HG03439 (cell line): ENCODE measurements around the gene GNLY.

Experiments used
- ATAC-seq: cut with Tn5 transposase; IDR thresholded peaks from one replicate; pipeline ENCODE4 v1.9.1; 2021; ENCODE audit warnings: mild to moderate bottlenecking, moderate library complexity; ENCODE audit not compliant: unreplicated experiment

GNLY gene

DNA sequence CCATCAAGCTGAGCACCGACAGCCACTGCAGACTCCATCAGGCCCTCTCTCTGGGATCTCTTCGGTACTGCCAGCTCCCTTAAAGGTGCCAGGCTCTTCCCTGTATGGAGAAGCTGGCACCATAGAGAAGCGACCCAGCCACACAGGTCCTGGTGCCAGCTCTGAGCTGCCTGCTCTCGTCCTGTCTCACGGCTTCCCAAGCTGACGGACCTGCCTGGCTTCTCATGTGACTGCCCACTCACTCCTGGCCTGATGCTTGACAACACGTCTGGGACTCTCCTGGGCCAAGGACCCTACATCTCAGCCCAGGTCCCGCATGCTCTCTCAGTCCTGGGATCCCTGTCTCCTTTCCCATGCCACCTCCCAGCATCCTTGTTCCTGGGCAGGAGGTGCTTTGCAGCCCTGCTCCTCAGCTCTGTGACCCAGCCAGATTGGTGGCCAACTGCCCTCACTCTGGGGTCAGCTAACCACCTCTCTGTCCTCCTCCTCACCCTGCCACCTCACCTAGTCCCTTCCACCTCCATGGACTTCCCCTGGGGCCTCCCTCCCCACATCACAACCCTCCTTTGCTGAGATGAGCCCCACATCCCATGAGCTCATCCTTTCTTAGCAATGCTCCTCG lies 47.2 kb downstream of the GNLY start:
- no peak for ATAC-seq

DNA sequence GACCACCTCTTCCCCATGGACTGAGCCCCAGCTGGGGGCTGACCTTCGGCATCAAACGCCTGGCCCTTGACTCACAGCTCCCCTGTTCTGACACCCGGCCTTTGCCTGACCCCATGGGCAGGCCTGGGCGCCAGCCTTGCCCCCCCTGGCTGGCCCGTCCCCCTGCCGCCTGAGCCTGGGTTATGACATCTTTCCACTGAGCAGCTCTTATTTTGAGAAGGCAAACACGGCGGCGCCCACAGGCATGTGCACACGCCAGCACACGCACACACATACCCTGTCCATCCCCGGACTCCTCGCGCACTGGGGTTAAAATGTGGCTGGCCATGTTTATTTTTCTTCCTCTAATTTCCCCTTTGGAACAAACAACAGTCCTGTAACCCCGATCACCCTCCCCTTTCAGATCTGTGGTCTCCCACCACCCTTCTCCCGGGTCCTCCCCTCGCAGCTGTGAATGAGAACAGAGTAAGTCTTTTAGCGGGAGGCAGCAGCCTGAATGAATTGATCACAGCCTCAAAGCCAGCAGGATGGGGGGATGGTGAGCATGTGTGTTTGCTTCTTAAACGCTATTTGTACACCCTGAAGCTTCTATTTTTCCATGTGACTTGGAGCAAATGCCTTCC lies 47.8 kb downstream of the GNLY start:
- ATAC-seq = no peak

DNA sequence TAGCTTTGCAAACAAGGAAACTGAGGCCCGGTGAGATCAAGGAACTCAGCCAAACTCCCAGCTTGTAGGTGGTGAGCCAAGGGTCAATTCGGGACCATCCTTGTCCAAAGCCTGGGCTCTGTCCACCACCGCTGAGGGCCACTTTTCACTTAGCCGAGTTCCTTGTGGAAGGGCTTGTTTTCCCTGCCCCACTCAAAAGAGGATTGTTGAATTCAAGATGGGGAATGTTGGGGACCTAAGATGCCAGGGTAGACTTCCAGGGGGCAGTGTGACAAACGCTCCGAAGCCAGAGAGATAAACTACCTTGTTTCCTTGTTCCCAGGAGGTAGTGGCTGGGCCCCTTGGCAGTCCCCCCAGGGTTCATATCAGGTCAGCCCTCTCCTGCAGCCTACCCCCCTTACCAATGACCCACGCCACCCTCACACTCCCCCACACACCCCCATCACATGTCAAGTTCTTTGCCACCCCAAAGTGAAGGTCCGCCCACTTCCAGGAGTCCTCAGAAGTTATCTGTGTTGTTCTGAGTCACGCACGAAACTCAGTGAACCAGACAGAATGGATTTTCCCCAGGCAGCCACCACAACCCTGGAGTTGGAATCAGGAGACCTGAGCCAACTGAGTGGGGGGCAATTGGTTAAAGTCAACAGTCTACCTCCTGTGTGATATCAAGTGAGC lies 49.3 kb downstream of the GNLY start:
- ATAC-seq = no peak

- no peak for ATAC-seq
Observed at GRCh38 chr2:85744055-85744454, 49.9 kb downstream of the GNLY start.

GRCh38 chr2:85744741-85745601 lies 50.8 kb downstream of the GNLY start:
- ATAC-seq = no peak

DNA sequence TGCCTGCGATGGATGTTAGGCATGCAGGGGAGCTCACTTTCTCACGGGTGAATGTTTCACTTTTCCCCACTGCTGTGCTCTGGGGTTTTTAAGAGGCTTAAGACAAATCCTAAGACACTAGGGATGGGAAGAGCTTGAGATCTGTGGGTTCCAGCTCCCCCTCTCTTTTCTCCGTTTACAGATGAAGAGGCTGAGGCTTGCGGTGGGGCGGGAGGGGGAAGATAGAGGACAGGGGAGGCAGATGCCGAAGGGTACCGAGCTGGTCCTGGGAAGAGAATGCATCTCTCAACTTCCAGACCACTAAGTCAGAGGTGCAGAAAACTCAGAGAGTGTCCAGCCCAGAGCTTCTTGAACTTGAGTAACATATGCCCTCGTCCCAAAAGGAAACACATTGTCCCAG lies 51.5 kb downstream of the GNLY start:
- ATAC-seq = no peak

DNA sequence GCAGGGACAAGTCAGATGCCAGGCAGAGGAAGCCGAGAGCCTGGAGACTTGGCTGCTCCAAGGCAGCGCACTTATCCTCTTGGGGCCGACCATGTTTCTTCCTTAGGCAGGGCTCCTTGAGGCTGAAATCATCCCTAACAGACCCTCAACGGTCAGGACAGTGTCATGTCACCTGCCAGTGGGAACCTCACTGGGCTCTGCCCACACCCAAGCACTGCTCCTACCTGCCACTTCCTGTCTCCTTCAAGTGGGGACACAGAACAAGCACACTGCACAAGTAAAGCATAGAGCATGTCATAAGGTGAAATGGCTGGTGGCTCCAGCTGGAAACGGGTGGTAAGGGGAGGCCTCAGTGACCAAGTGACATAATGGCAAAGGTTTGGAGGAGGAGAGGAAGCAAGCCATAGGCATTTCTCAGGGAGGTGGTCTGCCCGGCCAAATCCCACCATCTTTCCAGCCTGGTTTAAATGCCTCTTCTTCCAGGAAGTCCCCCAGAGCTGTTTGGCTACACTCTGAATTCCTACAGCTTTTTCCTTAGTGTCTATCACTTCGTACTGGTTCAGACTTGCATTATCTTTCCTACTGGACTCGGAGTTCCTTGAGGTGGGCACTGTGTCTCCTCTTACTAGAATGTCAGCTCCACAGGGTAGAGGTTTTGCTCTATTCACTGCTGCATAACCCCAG lies 52.3 kb downstream of the GNLY start:
- no peak for ATAC-seq

DNA sequence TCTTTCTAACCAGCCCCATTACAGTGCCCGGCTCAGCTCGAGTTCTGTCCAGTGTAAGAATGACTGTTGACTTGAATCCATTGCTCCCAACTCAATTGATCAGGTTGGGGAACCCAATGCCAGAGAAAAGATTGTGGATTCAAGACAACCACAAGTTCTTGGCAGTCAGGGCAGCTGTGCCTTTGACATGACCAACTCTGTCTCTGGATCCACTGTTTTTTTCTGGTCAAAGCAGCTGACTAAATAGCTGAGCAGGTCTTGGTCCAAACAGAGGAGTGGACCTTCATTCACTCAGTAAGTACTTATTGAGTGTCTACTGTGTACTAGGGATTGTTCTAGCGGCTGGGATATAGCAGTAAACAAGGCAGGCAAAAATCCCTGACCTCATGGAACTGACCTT lies 53.3 kb downstream of the GNLY start:
- ATAC-seq = no peak

- no peak for ATAC-seq
Observed at GRCh38 chr2:85748039-85748734, 54.0 kb downstream of the GNLY start.
